ENCODE data around the gene ACBD3.
A peak's percentile ranks its signal among the peaks of the same experiment; 100 is the strongest.
"Not testable (repeated sequence)": the region's sequence is repeated elsewhere in the genome, so short reads cannot be mapped to it uniquely, and the experiment has no call there.

The ACBD3 gene

GRCh38 chr1:226186124-226187018 is at the start of gene ACBD3:
ACBD3 (minus strand) TSS chr1:226186741; CDS start chr1:226186675, 66 bp downstream.
- peak; percentile 44 for DNase-seq

- no peak for DNase-seq
Observed at GRCh38 chr1:226233806-226234205, 47.3 kb upstream of the ACBD3 start.

- no peak for DNase-seq
Observed at GRCh38 chr1:226233293-226233692, 46.8 kb upstream of the ACBD3 start.

GRCh38 chr1:226226601-226227000 is 40.1 kb upstream of the ACBD3 start:
- DNase-seq, result no peak

GRCh38 chr1:226223786-226224244 is 37.3 kb upstream of the ACBD3 start:
- DNase-seq, result no peak

- no peak for DNase-seq
Observed at GRCh38 chr1:226223157-226223785, 36.7 kb upstream of the ACBD3 start, which contains the start of gene MIXL1. MIXL1 (plus strand) TSS chr1:226223664; CDS start chr1:226223682, 18 bp downstream.

- DNase-seq, result no peak
Observed at GRCh38 chr1:226222686-226223085, 36.1 kb upstream of the ACBD3 start.

GRCh38 chr1:226220473-226221189 is 34.1 kb upstream of the ACBD3 start:
- no peak for DNase-seq

GRCh38 chr1:226217273-226217672 is 30.7 kb upstream of the ACBD3 start:
- DNase-seq, result no peak

- DNase-seq, result no peak
Observed at GRCh38 chr1:226216056-226216455, 29.5 kb upstream of the ACBD3 start.

- no peak for DNase-seq
Observed at GRCh38 chr1:226215239-226215638, 28.7 kb upstream of the ACBD3 start.

- no peak for DNase-seq
Observed at GRCh38 chr1:226212545-226212944, 26.0 kb upstream of the ACBD3 start.

GRCh38 chr1:226211181-226211821 is 24.8 kb upstream of the ACBD3 start:
- no peak for DNase-seq

GRCh38 chr1:226210571-226211176 is 24.1 kb upstream of the ACBD3 start:
- no peak for DNase-seq

GRCh38 chr1:226209307-226210059 is 22.9 kb upstream of the ACBD3 start:
- DNase-seq, result no peak

GRCh38 chr1:226207048-226207447 is 20.5 kb upstream of the ACBD3 start:
- DNase-seq, result no peak

- DNase-seq, result no peak
Observed at GRCh38 chr1:226204198-226204597, 17.7 kb upstream of the ACBD3 start.

- DNase-seq, result no peak
Observed at GRCh38 chr1:226203655-226204054, 17.1 kb upstream of the ACBD3 start.

- DNase-seq, result no peak
Observed at GRCh38 chr1:226203240-226203639, 16.7 kb upstream of the ACBD3 start.

- not testable (repeated sequence) for DNase-seq
Observed at GRCh38 chr1:226202666-226203065, 16.1 kb upstream of the ACBD3 start.

- no peak for DNase-seq
Observed at GRCh38 chr1:226202246-226202645, 15.7 kb upstream of the ACBD3 start.

Measured in NCI-H1105 (cell line).